ENCODE data around the gene LRPPRC. TPM values are rescaled to one million over a fixed set of nuclear protein-coding genes. Genes with fewer than 3 reads are reported as not detected.

LRPPRC gene
- total RNA-seq, 4 donors from 2014 or later: 47.1 to 66.7 (median 55.6) TPM

DNA sequence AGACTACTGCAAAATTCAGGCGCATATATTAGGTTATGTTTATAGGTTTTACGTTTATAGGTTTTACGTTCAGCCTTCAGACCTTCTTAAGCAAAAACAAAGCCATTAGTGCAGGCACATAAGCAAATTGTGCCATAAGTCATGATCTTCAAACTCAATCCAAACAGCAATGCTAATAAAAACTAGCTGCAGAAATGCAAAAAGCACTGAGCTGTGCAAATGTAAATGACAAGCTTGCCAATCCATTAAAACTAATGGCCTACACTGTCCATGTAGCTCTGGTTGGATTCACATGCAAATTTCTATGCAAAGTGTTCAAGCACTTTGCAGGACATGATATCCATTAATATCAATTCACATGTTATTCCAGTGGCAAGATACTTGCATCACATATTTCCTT lies 50.9 kb downstream of the LRPPRC start:
- TF ChIP-seq, protein P1, sequence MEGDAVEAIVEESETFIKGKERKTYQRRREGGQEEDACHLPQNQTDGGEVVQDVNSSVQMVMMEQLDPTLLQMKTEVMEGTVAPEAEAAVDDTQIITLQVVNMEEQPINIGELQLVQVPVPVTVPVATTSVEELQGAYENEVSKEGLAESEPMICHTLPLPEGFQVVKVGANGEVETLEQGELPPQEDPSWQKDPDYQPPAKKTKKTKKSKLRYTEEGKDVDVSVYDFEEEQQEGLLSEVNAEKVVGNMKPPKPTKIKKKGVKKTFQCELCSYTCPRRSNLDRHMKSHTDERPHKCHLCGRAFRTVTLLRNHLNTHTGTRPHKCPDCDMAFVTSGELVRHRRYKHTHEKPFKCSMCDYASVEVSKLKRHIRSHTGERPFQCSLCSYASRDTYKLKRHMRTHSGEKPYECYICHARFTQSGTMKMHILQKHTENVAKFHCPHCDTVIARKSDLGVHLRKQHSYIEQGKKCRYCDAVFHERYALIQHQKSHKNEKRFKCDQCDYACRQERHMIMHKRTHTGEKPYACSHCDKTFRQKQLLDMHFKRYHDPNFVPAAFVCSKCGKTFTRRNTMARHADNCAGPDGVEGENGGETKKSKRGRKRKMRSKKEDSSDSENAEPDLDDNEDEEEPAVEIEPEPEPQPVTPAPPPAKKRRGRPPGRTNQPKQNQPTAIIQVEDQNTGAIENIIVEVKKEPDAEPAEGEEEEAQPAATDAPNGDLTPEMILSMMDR (IDR thresholded peaks at IDR 0.05; ENCODE audit: low read depth): no peak

DNA sequence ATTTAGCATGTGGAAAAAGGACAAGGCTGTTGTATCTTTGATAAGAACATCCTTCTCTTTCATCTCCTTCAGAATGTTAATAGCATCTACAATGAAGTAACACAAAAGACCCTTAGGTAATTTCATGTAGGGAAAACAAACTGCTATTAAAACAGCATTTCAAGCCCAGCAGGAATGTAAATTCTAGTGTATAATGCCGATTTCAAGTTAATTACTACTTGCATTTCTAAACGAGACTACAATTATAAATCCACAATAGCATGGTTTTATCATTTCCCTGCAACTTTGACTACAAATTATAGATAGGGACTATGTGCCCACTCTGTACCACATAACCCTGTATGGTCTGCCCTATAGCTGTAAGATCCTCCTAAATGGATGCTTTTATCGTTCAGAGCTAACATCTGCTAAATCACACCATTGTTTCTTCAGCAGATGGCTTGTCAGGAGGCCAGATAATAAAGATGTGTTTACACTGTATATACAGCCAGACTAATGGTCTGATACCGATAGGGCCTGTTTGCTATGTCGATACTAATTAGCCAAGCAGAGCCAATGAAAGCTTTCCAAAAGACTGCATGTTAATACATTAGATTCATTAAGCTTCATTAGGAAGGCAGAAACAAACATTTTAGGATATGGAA lies 51.9 kb downstream of the LRPPRC start:
- TF ChIP-seq, protein P1 (IDR thresholded peaks at IDR 0.05; ENCODE audit: low read depth): no peak

DNA sequence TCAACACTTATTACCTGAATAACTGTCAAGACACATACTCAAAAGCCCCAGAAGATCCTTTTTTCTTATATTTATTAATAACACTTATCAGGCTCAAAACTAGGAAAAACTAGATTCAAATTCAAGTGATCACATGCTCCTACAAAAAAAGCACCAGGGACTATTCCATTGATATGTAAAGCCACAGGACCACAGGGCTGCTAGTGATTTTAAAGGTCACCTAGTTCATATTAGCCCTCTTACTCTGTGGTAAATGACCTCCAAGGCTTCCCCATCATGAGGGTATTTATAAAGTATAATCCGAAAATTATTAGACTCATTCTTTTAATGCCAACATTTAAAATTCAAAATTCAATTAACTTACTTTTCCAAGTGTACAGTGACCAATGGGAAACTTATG lies 52.5 kb downstream of the LRPPRC start:
- TF ChIP-seq, protein P1 (IDR thresholded peaks at IDR 0.05; ENCODE audit: low read depth): no peak

DNA sequence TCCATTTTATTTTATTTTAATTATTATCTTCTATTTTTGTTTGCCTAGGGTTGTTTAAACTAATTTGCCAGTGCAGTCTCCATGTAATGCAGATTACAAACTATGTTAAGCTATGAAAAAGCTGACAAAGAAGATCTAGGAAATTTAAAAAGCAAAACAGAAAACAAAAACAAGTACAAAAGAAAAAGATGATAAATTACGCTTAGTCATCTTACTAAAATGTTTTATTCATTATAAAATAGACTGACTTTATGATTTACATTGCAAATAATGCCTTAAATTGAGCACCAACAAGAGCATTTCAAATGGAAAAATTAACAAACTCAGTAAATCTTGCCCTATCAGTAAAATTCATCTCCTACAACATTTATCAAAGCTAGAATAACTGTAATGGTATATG lies 52.9 kb downstream of the LRPPRC start:
- TF ChIP-seq, protein P1 (IDR thresholded peaks at IDR 0.05; ENCODE audit: low read depth): no peak

DNA sequence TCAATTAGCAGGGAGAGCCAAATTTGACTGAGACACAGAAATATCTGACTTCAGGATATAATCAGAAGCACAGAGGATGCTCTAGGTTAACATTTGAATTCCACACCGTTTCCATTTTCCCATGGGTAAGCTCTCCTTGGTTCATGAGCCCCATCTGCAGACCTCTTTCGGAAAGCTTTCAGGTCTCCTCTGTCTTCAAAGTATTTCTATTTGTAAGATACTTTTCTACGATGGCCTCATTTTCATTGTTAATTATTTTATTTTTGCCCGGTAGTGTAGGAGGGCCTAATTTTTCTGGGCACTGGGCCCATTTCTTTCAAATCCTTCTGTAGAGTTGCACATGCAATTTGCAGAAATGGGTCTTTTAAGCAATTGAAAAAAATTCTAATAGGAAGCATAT lies 53.8 kb downstream of the LRPPRC start:
- TF ChIP-seq, protein P1 (IDR thresholded peaks at IDR 0.05; ENCODE audit: low read depth): no peak

DNA sequence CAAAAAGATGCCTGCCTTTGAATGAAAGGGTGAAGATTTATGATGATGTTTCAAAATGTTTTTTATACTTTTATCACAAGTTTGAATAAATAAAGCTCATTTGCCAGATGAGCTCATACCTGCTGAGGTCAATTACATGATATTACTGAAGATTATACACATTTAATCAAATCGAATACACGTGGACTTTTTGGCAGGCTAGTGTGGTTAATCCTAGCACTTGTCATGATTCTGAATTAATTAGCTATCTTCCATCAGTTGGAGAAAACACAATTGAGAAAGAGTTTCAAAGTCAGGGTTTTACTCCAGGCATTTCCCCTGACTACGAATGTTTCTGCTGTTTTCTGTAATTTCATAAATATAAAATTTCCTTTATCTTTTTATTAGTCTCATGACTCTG lies 54.4 kb downstream of the LRPPRC start:
- TF ChIP-seq, protein P1 (IDR thresholded peaks at IDR 0.05; ENCODE audit: low read depth): no peak

DNA sequence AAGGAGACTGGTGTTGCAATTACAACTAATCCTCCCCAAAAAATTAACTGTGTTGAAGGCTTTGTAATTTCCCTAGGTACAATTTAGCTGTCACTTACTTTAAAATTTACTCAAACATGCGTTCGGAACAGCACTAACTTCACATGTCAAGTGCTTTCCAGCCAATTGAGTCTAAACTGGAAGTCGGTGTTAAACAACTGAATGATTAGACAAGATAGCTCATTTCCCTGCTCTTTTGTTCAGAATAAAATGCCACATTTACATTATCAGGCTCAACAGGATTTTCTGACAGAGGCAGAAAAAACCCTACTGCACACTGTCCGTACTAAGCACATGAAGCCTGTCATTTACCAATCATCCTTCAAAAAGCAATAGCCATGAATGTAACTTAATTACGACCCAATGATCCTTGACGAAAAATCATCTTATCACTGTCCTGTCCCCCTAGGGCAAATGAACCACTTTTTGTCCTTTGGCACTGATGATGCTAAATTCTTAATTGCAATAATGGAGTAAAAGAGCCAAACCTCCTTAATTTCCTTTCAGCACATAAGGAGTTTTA lies 56.0 kb downstream of the LRPPRC start:
- TF ChIP-seq, protein P1 (IDR thresholded peaks at IDR 0.05; ENCODE audit: low read depth): no peak
